H9 (cell line): ENCODE measurements around the gene MBD5. TPM values are rescaled to one million over a fixed set of nuclear protein-coding genes. Genes with fewer than 3 reads are reported as not detected.

Experiments
- DNase-seq: peaks from one replicate; pipeline ENCODE4 v3.0.0-alpha.2; 2017
- H2AFZ ChIP-seq: one replicate; pipeline ENCODE4 v1.6.1; 2013; ENCODE audit warnings: mild to moderate bottlenecking, low read length, control low read depth, moderate library complexity
- H2AK5ac ChIP-seq: 2 replicates; pipeline ENCODE4 v1.6.1; 2013; ENCODE audit warnings: low read length, control low read depth, mixed read lengths; ENCODE audit not compliant: insufficient read length
- H2BK120ac ChIP-seq: one replicate; pipeline ENCODE4 v1.6.1; 2013; ENCODE audit warnings: low read depth, mild to moderate bottlenecking, low read length, control low read depth, inconsistent platforms; ENCODE audit not compliant: poor library complexity, severe bottlenecking
- H2BK12ac ChIP-seq: 2 replicates; pipeline ENCODE4 v1.6.1; 2013; ENCODE audit warnings: low read length, control low read depth, mixed read lengths, low read depth; ENCODE audit not compliant: insufficient read length
- H2BK15ac ChIP-seq: 2 replicates; pipeline ENCODE4 v1.6.1; 2013; ENCODE audit warnings: low read depth, low read length, control low read depth
- H2BK20ac ChIP-seq: one replicate; pipeline ENCODE4 v1.6.1; 2013; ENCODE audit warnings: low read depth, mild to moderate bottlenecking, low read length, control low read depth, inconsistent platforms; ENCODE audit not compliant: poor library complexity, severe bottlenecking
- H2BK5ac ChIP-seq: 2 replicates; pipeline ENCODE4 v1.6.1; 2013; ENCODE audit warnings: low read length, control low read depth, mixed read lengths; ENCODE audit not compliant: insufficient read length
- H3K14ac ChIP-seq: 2 replicates; pipeline ENCODE4 v1.6.1; 2013; ENCODE audit warnings: low read length, control low read depth; ENCODE audit not compliant: insufficient read depth
- H3K18ac ChIP-seq: 2 replicates; pipeline ENCODE4 v1.6.1; 2013; ENCODE audit warnings: low read depth, mild to moderate bottlenecking, mixed read lengths, low read length, control low read depth; ENCODE audit not compliant: insufficient read length
- H3K23ac ChIP-seq: 2 replicates; pipeline ENCODE4 v1.6.1; 2013; ENCODE audit warnings: low read length, control low read depth, mixed read lengths, low read depth; ENCODE audit not compliant: insufficient read length
- H3K23me2 ChIP-seq: 2 replicates; pipeline ENCODE4 v1.6.1; 2013; ENCODE audit warnings: low read depth, mild to moderate bottlenecking, mixed read lengths, low read length, control low read depth; ENCODE audit not compliant: insufficient read length, poor library complexity, severe bottlenecking
- H3K27ac ChIP-seq: 2 replicates; pipeline ENCODE4 v1.5.1; 2013; ENCODE audit warnings: low read length, control low read depth, mixed read lengths, low read depth; ENCODE audit not compliant: insufficient read length
- H3K27me3 ChIP-seq: 2 replicates; pipeline ENCODE4 v1.6.1; 2013; ENCODE audit warnings: low read length, control low read depth, inconsistent platforms; ENCODE audit not compliant: insufficient read depth
- H3K4ac ChIP-seq: 2 replicates; pipeline ENCODE4 v1.6.1; 2013; ENCODE audit warnings: low read depth, mild to moderate bottlenecking, control low read depth, inconsistent platforms, low read length, moderate library complexity
- H3K4me1 ChIP-seq: 2 replicates; pipeline ENCODE4 v1.6.1; 2013; ENCODE audit warnings: low read length, control low read depth, inconsistent platforms; ENCODE audit not compliant: insufficient read depth
- H3K4me2 ChIP-seq: 2 replicates; pipeline ENCODE4 v1.6.1; 2013; ENCODE audit warnings: low read length, control low read depth, mixed read lengths; ENCODE audit not compliant: insufficient read length, insufficient read depth
- H3K56ac ChIP-seq: 2 replicates; pipeline ENCODE4 v1.6.1; 2013; ENCODE audit warnings: low read depth, mild to moderate bottlenecking, mixed read lengths, low read length, control low read depth; ENCODE audit not compliant: insufficient read length
- H3K79me1 ChIP-seq: 2 replicates; pipeline ENCODE4 v1.6.1; 2013; ENCODE audit warnings: low read depth, mild to moderate bottlenecking, moderate library complexity, low read length, control low read depth, inconsistent platforms; ENCODE audit not compliant: insufficient read depth, poor library complexity, severe bottlenecking
- H3K79me2 ChIP-seq: 2 replicates; pipeline ENCODE4 v1.6.1; 2013; ENCODE audit warnings: low read length, control low read depth, inconsistent platforms; ENCODE audit not compliant: insufficient read depth
- H3K9ac ChIP-seq: 2 replicates; pipeline ENCODE4 v1.6.1; 2013; ENCODE audit warnings: low read length, control low read depth, mixed read lengths; ENCODE audit not compliant: insufficient read length; ENCODE audit errors: extremely low read depth
- H3K9me3 ChIP-seq: one replicate; pipeline ENCODE4 v1.6.1; 2013; ENCODE audit warnings: low read depth, low read length, inconsistent platforms; ENCODE audit not compliant: control insufficient read depth
- H3T11ph ChIP-seq: one replicate; pipeline ENCODE4 v1.6.1; 2013; ENCODE audit warnings: mild to moderate bottlenecking, low read length, control low read depth, inconsistent platforms
- H4K20me1 ChIP-seq: one replicate; pipeline ENCODE4 v1.6.1; 2013; ENCODE audit not compliant: control insufficient read depth, insufficient read length, insufficient read depth
- H4K5ac ChIP-seq: 2 replicates; pipeline ENCODE4 v1.6.1; 2013; ENCODE audit warnings: low read depth, mild to moderate bottlenecking, mixed read lengths, low read length, control low read depth; ENCODE audit not compliant: insufficient read length
- H4K8ac ChIP-seq: replicated peaks from 2 replicates; pipeline ENCODE4 v1.6.1; 2013; ENCODE audit warnings: low read length, control low read depth, mixed read lengths, low read depth; ENCODE audit not compliant: insufficient read length
- H4K91ac ChIP-seq: 2 replicates; pipeline ENCODE4 v1.6.1; 2013; ENCODE audit warnings: low read depth, mild to moderate bottlenecking, moderate library complexity, mixed read lengths, low read length, control low read depth; ENCODE audit not compliant: insufficient read length
- H3K27ac Mint-ChIP-seq, 3 experiments: 2 replicates in 2 of 3; 3 replicates in 1 of 3; pipeline ENCODE4 v1.8.0; 2020 to 2021; ENCODE audit warnings: mixed read lengths in 3 of 3, mild to moderate bottlenecking in 1 of 3, moderate library complexity in 1 of 3
- H3K27me3 Mint-ChIP-seq: 2 replicates; pipeline ENCODE4 v1.8.0; 2021; ENCODE audit warnings: low read depth, mild to moderate bottlenecking, moderate library complexity, mixed read lengths
- H3K36me3 Mint-ChIP-seq, 3 experiments: 2 replicates in 2 of 3; 3 replicates in 1 of 3; pipeline ENCODE4 v1.8.0; 2020 to 2021; ENCODE audit warnings: low read depth in 3 of 3, mixed read lengths in 3 of 3; ENCODE audit not compliant: insufficient read depth in 1 of 3
- H3K4me1 Mint-ChIP-seq, 2 experiments: 2 replicates each; pipeline ENCODE4 v1.8.0; 2020; ENCODE audit warnings: mixed read lengths in 2 of 2
- H3K4me3 Mint-ChIP-seq, 2 experiments: 2 replicates in 1 of 2; 3 replicates in 1 of 2; pipeline ENCODE4 v1.8.0; 2020 to 2021; ENCODE audit warnings: mild to moderate bottlenecking in 2 of 2, mixed read lengths in 2 of 2, moderate library complexity in 1 of 2
- H3K9me3 Mint-ChIP-seq, 2 experiments: 2 replicates in 1 of 2; 3 replicates in 1 of 2; pipeline ENCODE4 v1.8.0; 2020; ENCODE audit warnings: mild to moderate bottlenecking in 2 of 2, mixed read lengths in 2 of 2, moderate library complexity in 1 of 2
- CTCF ChIP-seq: fragments of 200-600 bp; sonication (generic); conservative IDR thresholded peaks from 3 replicates; pipeline ENCODE4 v1.8.0; 2021; ENCODE audit warnings: antibody characterized with exemption, mild to moderate bottlenecking
- WGBS: extraction: QIAGEN DNeasy Blood & Tissue Kit; methylation state at CpG from one replicate; pipeline ENCODE4 v1.1.7; 2013; ENCODE audit warnings: missing lambda C conversion rate, low lambda C conversion rate, mixed read lengths; ENCODE audit not compliant: insufficient read length; ENCODE audit errors: extremely low coverage; 5-methylcytosine and 5-hydroxymethylcytosine counted together
- total RNA-seq: library from RNA; stranded (reverse); gene quantifications from 2 replicates; pipeline ENCODE4 v1.2.1, GENCODE V29; 2021

MBD5 gene
- total RNA-seq, 1 experiment from 2014 or later = 23.1 TPM

- Histone ChIP-seq H2BK20ac (no peak overlapping the region), H3K79me1 (no peaks in the 10 kb centered on the region), H3K4me2 (no peak overlapping the region), H2AK5ac (no peak overlapping the region), H3K27ac (no peak overlapping the region), H2BK120ac (no peak overlapping the region), H2BK5ac (no peak overlapping the region), H4K8ac (no peak overlapping the region), H3K9ac (no peak overlapping the region), H3K23me2 (no peaks in the 10 kb centered on the region), H3K23ac (no peak overlapping the region), H4K91ac (no peak overlapping the region), H3K56ac (no peak overlapping the region), H4K20me1 (no peaks in the 10 kb centered on the region), H4K5ac (no peak overlapping the region), H3T11ph (no peak overlapping the region), H2BK15ac (no peak overlapping the region), H3K4me1 (no peaks in the 10 kb centered on the region), H3K27me3 (no peaks in the 10 kb centered on the region), H2BK12ac (no peak overlapping the region), H3K14ac (no peak overlapping the region), H2AFZ (no peak overlapping the region), H3K79me2 (no peaks in the 10 kb centered on the region), H3K4ac (no peak overlapping the region), H3K18ac (no peak overlapping the region), H3K9me3 (no peaks in the 10 kb centered on the region)
- H3K4me1 Mint-ChIP-seq = no peaks in the 10 kb centered on the region
- no peak overlapping the region for H3K27ac Mint-ChIP-seq
- no peak overlapping the region for H3K4me3 Mint-ChIP-seq
- no peak for DNase-seq
- peaks cover 17% of the 10 kb centered on the region for H3K27me3 Mint-ChIP-seq
- no peaks in the 10 kb centered on the region for H3K9me3 Mint-ChIP-seq
- no CpG with 5 or more reads among the region's 8 CpGs for WGBS
- H3K36me3 Mint-ChIP-seq = no peaks in the 10 kb centered on the region; a peak in 1 of 7 replicates
- TF ChIP-seq CTCF = no peak
Measured at GRCh38 chr2:148545390-148546256, 524.7 kb downstream of the MBD5 start.
